GM18519 (cell line): ENCODE data around the gene CNKSR1.

Experiments
- ATAC-seq: cut with Tn5 transposase; IDR thresholded peaks from one replicate; pipeline ENCODE4 v1.9.1; 2021; ENCODE audit warnings: mild to moderate bottlenecking, moderate library complexity; ENCODE audit not compliant: unreplicated experiment, low FRiP score

Gene CNKSR1

DNA sequence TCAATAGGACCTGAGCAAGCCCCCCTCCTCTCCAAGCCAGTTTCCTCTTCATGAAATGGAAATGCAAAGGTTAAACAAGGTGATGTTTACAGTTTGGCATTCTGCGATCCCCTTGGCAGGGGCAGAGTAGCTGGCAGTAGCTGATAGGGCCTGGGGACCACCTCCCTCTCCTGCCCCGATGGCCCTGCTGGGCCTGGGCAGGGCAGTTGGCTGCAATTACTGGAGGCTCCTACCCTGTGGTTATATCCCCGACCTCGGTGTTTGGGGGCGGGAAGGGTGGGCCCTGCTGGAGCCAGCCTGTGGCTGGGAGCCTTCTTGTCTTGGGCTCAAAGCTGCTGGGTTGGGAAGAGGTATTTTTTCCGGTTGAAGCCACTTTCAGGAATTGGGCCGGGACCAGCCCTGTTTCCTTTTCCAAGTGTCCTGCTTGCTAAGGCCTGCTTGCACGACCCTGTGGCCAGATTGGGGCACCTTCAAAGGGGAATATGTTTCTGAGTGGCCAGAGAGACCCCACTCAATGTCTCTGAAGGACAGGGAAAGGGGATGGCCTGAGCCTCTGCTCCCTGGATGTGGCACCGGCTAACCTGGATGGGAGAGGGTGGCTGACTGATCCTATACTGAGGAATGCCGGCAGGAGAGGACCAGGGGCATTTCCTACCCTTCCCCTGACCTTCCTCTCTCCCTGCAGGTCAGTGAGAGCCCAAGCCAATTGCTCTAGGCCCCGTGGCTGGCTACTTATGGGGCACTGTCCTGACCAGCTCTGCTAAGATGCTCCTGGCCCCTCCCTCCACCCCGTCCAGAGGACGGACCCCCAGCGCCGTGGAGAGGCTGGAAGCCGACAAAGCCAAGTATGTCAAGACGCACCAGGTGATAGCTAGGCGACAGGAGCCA lies 16.5 kb upstream of the CNKSR1 start:
- no peak for ATAC-seq

- no peak for ATAC-seq
Measured at GRCh38 chr1:26161415-26162219, 15.7 kb upstream of the CNKSR1 start.

DNA sequence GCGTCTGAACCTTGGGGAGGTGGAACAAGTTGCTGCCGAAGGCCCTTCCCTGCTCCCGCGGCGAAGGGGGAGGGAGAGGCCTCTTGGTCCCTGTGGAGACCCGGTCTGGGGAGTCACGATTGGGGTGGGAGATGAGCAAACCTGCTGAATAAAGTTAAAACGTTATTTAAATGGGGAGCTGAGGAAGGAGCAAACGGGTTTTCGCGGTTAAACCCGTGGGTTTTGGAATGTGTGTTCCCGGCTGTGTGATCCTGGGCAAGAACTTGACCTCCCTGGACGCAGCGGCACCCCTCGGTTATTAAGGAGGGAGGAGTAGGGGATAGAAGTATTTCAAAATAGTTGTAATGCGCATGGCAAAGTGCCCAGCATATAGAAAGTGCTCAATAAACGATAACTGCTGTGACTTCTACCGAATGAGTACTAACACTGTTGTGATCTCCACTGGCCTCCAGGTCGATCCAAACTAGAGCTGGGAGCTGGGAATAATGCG lies 15.0 kb upstream of the CNKSR1 start:
- no peak for ATAC-seq

DNA sequence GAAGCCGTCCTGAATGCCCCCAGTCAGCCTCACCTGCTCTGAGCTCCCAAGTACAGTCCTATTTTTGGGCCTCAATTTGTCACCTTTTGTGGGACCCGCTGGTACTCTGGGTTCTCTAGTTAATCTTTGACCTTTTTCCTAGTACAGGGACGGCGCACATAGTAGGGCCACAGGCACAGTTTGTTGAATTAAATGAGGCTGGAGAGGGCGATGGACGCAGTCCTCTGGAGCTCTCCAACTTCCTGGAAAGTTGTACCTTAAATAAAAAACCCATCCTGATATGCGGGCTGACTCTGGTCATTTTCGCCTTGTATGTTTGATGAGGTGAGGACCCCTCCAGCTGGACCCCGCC lies 13.6 kb upstream of the CNKSR1 start:
- no peak for ATAC-seq

DNA sequence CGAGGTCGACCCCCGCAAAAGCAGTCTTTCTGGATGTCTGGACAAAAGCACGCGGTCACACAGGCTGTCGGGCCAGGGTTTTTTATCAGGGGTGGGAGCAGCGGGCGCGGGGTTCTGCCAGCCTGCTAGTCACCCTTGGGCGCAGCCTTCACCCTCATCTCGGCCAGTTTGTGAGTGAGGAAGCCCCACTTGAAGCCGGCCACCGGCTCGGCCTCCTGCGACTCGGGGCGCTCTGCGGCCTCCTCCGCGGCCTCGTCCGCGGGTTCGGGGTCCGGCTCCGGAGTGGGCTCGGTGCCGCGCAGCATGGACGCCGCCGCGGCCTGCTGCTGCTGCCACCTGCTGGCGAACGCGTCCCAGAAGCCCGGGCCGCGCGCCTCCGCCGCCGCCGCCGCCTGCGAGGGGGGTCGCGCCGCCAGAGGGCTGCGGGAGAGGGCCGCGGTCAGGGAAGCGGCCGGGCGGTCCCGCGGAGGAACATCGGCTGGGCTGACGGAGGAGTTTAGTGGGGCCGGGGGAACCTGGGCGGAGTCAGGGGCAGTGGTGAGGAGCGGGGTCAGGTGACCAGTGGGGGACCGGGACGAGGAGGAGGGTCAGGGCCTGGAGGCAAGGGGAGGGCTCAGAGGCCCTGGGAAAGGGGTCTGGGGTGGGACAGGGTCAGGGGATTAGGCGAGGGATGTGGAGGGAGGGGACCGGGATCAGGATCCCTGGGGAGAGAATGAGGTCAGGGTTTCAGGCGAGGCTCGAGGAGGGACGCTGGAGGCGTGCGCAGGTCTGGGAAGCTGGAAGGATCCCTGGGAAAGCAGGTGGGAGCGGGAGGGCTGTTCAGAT lies 13.0 kb upstream of the CNKSR1 start:
- no peak for ATAC-seq

DNA sequence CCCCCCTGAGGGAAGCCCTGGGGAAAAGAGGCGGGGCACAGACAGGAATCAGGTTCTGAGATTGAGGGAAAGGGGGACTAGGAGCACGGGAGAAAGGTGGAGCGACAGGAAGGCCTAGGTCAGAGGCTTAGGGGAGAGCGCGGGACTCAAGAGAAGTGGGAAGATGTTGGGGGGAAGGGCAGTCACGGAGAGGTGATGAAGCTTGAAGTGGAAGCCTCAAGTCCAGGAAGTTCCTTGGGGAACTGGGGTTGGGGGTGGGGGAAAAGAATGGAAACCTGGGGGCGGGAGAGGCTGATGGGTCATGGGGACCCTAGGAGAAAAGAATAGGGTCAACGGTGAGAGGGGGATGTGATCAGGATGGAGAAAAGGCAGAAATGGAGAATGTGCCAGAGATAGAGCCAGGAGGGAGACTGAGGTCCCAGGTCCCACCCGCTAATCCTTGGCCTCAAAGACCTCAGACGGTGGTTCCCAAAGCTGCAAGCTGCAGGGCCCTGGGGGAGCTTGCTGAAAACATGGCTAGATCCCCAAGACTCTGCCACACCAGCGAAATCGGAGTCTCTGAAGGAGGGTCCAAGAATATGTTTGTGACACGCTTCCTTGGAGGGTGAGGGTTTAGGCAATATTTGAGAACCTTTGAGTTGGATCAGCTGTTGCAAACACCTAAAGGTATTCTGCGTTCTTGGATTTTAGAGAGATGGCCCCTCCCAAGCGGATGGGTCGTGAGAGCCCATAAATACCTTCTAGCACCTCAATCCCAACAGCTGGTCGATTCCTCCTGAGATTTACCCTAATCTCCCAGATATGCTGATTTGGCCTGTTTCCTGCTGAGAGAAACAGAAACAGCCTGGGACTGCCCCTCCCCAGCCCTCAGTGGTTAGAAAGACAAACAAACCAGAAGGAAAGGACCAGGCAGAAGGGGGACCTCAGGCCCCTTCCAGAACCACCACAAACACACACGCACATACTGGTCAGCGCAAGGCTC lies 12.1 kb upstream of the CNKSR1 start:
- no peak for ATAC-seq

DNA sequence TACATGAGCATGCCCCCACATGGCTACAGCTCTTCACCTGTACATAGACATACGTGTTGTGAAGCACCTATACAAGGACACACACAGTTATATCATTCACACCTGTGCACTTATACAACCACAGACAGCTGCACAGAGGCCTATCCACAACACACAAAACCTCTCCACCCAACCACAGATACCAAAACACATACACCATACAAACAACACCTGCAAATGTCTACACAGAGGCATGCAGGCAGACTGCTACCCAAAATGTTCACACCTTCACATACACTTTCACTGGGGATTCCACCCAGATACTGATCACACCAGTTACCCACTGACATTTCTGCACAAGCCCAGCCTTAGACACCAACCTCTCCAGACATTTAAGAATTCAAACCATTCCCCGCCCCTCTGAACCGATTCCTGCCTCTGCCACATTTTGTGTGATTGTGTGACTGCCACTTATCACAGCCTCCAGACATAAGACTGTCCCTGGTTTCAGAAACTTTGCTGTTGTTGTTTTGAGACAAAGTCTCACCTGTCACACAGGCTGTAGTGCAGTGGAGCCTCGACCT lies 10.5 kb upstream of the CNKSR1 start:
- ATAC-seq, result no peak

DNA sequence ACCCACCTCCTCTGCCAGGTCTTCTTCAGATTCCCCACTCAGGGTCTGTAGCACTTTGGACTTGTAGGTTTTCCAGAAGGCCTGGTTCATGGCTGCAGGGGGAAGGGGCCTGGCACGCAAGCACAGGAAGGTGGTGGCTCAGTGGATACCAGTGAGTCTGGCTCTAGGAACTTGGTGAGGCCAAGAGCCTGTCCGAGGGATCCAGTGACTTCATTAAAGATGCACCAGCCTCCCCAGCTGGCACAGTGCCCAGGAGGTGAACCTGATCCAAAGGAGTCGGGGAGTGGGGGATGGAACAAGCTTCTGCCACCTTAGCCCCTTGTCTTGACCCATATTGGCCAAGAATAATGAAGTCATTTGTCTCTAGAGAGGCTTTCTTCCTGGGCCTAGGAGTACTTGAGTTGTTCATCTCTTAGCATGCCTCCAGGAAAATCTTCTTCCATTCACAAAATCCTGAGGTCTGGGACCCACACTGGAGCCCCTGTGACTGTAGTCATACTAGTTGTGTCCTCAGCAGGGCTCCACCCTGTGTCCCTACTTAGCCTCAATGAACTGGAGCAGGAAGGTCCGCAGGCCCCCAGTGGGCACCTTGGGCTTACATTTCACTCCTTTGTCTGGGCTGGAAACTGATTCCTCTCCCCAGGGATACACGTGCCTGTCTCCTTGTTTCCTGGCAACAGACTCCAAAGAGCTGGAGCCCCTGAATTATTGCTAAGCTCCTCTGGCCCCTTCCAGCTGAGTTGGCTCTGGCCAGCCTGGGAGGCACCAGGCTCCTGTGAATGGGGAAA lies 8.7 kb upstream of the CNKSR1 start, which contains the start of gene C1orf232:
C1orf232 (minus strand) TSS at position 554 of the 788 bp plus-strand sequence; CDS start at position 90, 464 bp downstream.
- ATAC-seq, result no peak

GRCh38 chr1:26169198-26169554 lies 8.1 kb upstream of the CNKSR1 start:
- no peak for ATAC-seq

DNA sequence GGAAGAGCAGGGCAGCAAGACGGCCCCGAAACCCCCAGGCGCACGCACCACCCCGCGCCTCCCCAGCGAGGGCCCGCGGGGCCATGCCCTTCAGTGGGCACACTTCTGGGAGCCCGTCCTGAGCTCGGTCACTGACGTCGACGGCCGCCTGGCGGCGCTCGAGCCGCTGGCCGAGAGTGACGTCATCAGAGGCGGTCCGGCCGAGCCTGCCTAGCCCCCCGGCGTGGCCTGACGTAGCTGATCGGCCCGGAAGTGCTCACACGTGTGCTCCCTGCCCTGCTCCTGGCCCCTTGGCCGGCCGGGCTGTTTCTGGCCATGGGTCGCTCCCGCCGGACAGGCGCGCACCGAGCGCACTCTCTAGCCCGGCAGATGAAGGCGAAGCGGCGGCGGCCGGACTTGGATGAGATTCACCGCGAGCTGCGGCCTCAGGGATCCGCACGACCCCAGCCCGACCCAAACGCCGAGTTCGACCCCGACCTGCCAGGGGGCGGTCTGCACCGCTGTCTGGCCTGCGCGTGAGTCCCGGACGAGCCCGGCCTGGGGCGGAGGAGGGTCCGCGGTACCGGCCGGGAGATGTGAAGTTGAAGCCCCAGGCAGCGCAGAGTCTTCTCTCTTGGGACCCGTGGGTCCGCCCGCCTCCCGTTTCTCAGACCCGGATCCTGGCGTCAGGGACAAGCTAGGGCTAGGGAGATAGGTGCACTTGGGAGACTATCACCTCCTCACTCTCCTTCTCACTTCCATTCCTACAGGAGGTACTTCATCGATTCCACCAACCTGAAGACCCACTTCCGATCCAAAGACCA lies 7.4 kb upstream of the CNKSR1 start, which contains the start of gene ZNF593:
ZNF593 (plus strand) TSS at position 240 of the 803 bp plus-strand sequence; CDS start at position 316, 76 bp downstream.
- ATAC-seq, result peak; percentile 81

DNA sequence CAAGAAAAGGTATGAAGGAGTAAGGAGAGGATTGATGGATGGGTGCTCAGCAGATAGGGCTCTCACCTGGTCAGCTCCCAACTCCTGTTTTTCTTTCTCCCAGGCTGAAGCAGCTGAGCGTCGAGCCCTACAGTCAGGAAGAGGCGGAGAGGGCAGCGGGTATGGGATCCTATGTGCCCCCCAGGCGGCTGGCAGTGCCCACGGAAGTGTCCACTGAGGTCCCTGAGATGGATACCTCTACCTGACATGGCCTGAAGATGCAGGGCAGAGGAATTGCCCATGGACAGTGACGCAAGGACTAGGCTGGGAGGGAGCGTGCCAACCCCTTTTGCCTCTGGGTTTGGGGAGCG lies 6.8 kb upstream of the CNKSR1 start:
- no peak for ATAC-seq

GRCh38 chr1:26171084-26172072 lies 5.9 kb upstream of the CNKSR1 start, which contains the start of gene ZNF593OS:
TSS of gene ZNF593OS (minus strand) at chr1:26171832. CDS start at chr1:26171661, 171 bp downstream.
- no peak for ATAC-seq

GRCh38 chr1:26175346-26175745 lies 1.9 kb upstream of the CNKSR1 start:
- no peak for ATAC-seq

- no peak for ATAC-seq
Measured at GRCh38 chr1:26180010-26180506, 2.8 kb downstream of the CNKSR1 start.

DNA sequence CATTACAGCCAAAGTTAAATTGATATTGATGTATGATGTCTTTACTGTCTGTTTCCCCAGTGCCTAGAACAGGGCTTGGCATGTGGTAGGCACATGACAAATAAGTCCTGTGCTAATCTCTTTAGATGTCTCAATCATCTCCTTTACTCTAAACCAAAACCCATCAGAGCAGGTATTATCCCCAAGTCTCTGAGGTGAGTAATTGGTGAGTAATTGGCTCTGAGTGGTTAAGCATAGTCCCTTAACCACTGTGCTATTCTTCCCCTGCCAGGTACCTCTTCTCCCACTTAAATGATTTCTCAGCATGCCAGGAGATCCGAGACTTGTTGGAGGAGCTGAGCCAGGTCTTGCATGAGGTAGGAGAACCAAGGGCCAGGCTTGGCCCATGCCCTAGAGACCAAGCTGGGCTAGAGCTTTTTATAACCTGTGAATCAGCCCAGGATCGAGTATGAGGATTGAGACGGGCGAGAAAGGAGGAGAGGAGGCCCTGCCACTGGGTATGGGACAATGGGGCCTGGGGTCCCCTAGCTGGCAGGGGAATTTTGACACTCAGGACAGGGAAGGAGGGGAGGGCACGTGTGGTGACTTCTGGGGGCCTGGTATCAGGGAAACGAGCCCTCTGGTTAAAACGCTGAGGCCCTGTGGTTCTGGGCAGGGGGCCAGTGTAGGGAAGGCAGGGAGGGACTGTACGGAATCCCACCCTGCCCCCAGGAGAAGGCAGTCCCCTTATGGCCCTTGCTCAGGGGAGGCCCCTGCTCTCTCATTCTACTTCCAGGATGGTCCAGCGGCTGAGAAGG lies 4.5 kb downstream of the CNKSR1 start:
- ATAC-seq, result no peak
